Lung (tissue), 12 donors: Measurements from ENCODE around the gene TEAD4. TPM values are rescaled to one million over a fixed set of nuclear protein-coding genes. Genes with fewer than 3 reads are reported as not detected.

Experiments used
- ATAC-seq: fragments of 200-7000 bp; cut with Tn5 transposase; one replicate; pipeline ENCODE4 v1.9.1; 2020; ENCODE audit warnings: moderate number of reproducible peaks; ENCODE audit not compliant: insufficient read depth, low FRiP score
- DNase-seq, 3 donors: peaks; one replicate each; pipeline ENCODE4 v3.0.0-alpha.2; 2013 to 2017
- H3K27ac ChIP-seq, 2 donors: one replicate each; pipeline ENCODE4 v1.5.1; 2013; ENCODE audit warnings: mild to moderate bottlenecking in 2 of 2, moderate library complexity in 2 of 2, control low read depth in 1 of 2, inconsistent platforms in 1 of 2, low read depth in 1 of 2, low read length in 1 of 2
- H3K27me3 ChIP-seq, 3 donors: one replicate each; pipeline ENCODE4 v1.5.1; 2013; ENCODE audit warnings: low read length in 2 of 3; ENCODE audit not compliant: control insufficient read depth in 3 of 3, insufficient read depth in 3 of 3
- H3K36me3 ChIP-seq, 4 donors: one replicate each; pipeline ENCODE4 v1.5.1; 2013; ENCODE audit warnings: low read length in 4 of 4, mild to moderate bottlenecking in 1 of 4, moderate library complexity in 1 of 4; ENCODE audit not compliant: control insufficient read depth in 4 of 4, insufficient read depth in 4 of 4
- H3K4me1 ChIP-seq, 5 donors: one replicate each; pipeline ENCODE4 v1.5.1; 2013; ENCODE audit warnings: low read length in 5 of 5, mild to moderate bottlenecking in 2 of 5, moderate library complexity in 1 of 5; ENCODE audit not compliant: control insufficient read depth in 5 of 5, insufficient read depth in 5 of 5
- H3K4me3 ChIP-seq: one replicate; pipeline ENCODE4 v1.5.1; 2013; ENCODE audit warnings: mild to moderate bottlenecking, control low read depth, moderate library complexity
- H3K9ac ChIP-seq, 2 donors: one replicate each; pipeline ENCODE4 v1.5.1; 2013; ENCODE audit warnings: low read length in 2 of 2, control low read depth in 1 of 2; ENCODE audit not compliant: insufficient read depth in 1 of 2
- H3K9me3 ChIP-seq, 4 donors: one replicate each; pipeline ENCODE4 v1.5.1; 2013; ENCODE audit warnings: low read length in 3 of 4, mild to moderate bottlenecking in 1 of 4, moderate library complexity in 1 of 4; ENCODE audit not compliant: control insufficient read depth in 4 of 4, insufficient read depth in 3 of 4
- CTCF ChIP-seq: IDR thresholded peaks from 2 replicates; pipeline ENCODE4 v1.5.1; 2012; ENCODE audit warnings: mild to moderate bottlenecking; ENCODE audit errors: control extremely low read depth, extremely low read depth
- WGBS, 2 donors: extraction: QIAGEN DNeasy Blood & Tissue Kit; methylation state at CpG; one replicate each; pipeline ENCODE4 v1.1.7; 2013; 5-methylcytosine and 5-hydroxymethylcytosine counted together
- polyA plus RNA-seq, 2 donors: library from polyadenylated mRNA; stranded (reverse); fragments of 200-250 nt; gene quantifications; one replicate each; pipeline ENCODE4 v1.2.1, GENCODE V29; 2013
- total RNA-seq, 2 donors: library from RNA; depleted of rRNA in 1 of 2; stranded (reverse); fragments of >200 nt in 1 of 2; gene quantifications; one replicate each; pipeline ENCODE4 v1.2.1, GENCODE V29; 2014 to 2021
- donor health status: control.
- donor health status: control.
- donor health status: Bipolar disorder and iron deficiency.
- donor health status: healthy.
- donor health status: DM: yes; HTN: yes; CAD: no.

TEAD4 gene
- total and polyA plus RNA-seq, 4 donors, result 7.1 to 36.3 (median 28.8) TPM

- no peak for TF ChIP-seq CTCF
- DNase-seq (no peak), ATAC-seq (no peak)
- Histone ChIP-seq H3K36me3 (peaks cover 9 to 34% (median 20%) of the 10 kb centered on the region in 4 donors), H3K4me1 (no peaks in the 10 kb centered on the region), H3K9me3 (no peaks in the 10 kb centered on the region), H3K27ac (no peak overlapping the region), H3K27me3 (no peaks in the 10 kb centered on the region), H3K9ac (no peak overlapping the region), H3K4me3 (no peak overlapping the region)
- 84 to 90% methylated on average over 3 of the region's 3 CpGs for WGBS, 2 donors
Measured at GRCh38 chr12:2937500-2937899, 21.7 kb upstream of the TEAD4 start.

GRCh38 chr12:2939191-2939590, 20.0 kb upstream of the TEAD4 start:
- WGBS, 2 donors, result 91 to 92% methylated on average over 5 of the region's 5 CpGs
- Histone ChIP-seq H3K9me3 (no peaks in the 10 kb centered on the region), H3K4me3 (no peak overlapping the region), H3K27me3 (no peaks in the 10 kb centered on the region), H3K27ac (no peak overlapping the region), H3K4me1 (peaks cover 0 to 4% (median 0%) of the 10 kb centered on the region in 5 donors), H3K9ac (no peak overlapping the region), H3K36me3 (peaks cover 9 to 29% (median 20%) of the 10 kb centered on the region in 4 donors)
- DNase-seq (no peak), ATAC-seq (no peak)
- no peak for TF ChIP-seq CTCF

- Histone ChIP-seq H3K27ac (no peak overlapping the region), H3K4me3 (no peak overlapping the region), H3K9ac (no peak overlapping the region), H3K4me1 (peaks cover 0 to 10% (median 0%) of the 10 kb centered on the region in 5 donors), H3K9me3 (no peaks in the 10 kb centered on the region), H3K36me3 (peaks cover 6 to 24% (median 14%) of the 10 kb centered on the region in 4 donors), H3K27me3 (no peaks in the 10 kb centered on the region)
- no peak for TF ChIP-seq CTCF
- DNase-seq (no peak), ATAC-seq (no peak)
- 57 to 72% methylated on average over 10 of the region's 10 CpGs for WGBS, 2 donors
Measured at GRCh38 chr12:2940564-2940963, 18.6 kb upstream of the TEAD4 start.

- H3K9me3 ChIP-seq, result no peaks in the 10 kb centered on the region
- no peak overlapping the region for H3K4me3 ChIP-seq
- no peak overlapping the region for H3K27ac ChIP-seq
- H3K4me1 ChIP-seq, result peaks cover 0 to 10% (median 0%) of the 10 kb centered on the region in 5 donors
- 81 to 87% methylated on average over 8 of the region's 8 CpGs for WGBS, 2 donors
- H3K36me3 ChIP-seq, result peaks cover 6 to 24% (median 14%) of the 10 kb centered on the region in 4 donors
- ATAC-seq, result no peak
- no peaks in the 10 kb centered on the region for H3K27me3 ChIP-seq
- DNase-seq, result no peak
- H3K9ac ChIP-seq, result no peak overlapping the region
- TF ChIP-seq CTCF, result no peak
Measured at GRCh38 chr12:2941524-2941923, 17.7 kb upstream of the TEAD4 start.
